ENCODE data around the gene LINC01488. TPM values are rescaled to one million over a fixed set of nuclear protein-coding genes. Genes with fewer than 3 reads are reported as not detected.

LINC01488 gene
- total RNA-seq, 1 experiment from 2014 or later = not detected

DNA sequence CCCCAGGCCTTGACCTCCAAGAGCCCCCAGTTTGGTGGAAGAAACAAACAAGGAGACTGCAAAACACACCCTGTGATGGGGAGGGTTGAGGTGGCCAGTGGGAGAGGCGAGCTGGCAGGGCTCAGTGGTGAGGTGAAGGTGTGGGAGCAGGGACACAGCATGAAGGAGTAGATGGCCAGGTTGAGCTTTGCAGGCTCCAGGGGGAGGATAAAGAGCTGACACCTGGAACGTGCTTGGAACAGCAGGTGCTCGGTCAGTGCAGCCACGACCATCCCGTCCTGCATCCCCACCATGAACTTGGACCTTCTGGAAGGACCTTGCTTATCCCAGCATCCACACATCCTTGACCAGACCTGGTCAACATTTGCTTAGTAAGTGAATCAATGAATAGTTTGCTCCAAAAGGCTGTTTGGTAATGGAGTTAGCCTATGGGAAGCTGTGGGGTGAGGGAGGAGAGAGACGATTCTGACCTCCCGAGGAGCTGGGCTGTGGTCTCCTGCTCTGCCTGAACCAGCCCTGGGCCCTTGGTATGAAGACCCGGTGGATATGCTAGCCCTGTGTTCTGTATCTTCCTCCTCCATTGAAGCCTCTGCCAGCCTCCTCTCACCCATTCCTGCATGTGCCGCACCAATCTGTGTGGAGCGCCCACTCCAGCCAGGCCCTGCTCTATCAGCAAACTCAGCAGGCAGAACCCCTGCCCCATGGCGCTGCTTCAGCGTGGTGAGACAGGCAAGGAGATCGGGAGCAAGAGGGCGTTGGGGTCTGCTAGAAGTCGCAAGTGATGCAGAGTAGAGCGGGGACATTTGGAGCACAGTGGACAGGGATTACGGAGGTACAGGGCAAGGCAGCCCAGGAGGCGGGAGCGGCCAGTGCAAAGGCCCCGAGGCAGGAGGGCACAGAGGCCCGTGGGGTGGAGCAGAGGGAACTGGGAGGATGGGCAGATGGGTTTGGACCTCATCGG is 9.9 kb downstream of the LINC01488 start:
- no peak overlapping the region for H2AFZ ChIP-seq (ENCODE audit: low read depth, low read length, poor library complexity, severe bottlenecking)
- no peaks in the 10 kb centered on the region for H3K27me3 ChIP-seq (ENCODE audit: insufficient read depth, low read length)
- CTCF ChIA-PET = no interaction called here
- BruUV-seq (replicated peaks) = no TSS peak
- H3K36me3 ChIP-seq (ENCODE audit: control insufficient read depth in 1 of 2, insufficient read depth in 2 of 2, low read length in 2 of 2) = no peaks in the 10 kb centered on the region
- POLR2A ChIA-PET = no interaction called here
- DNase-seq (ENCODE audit: low read depth, low spot score) = no peak
- intact Hi-C loops (cut with micrococcal nuclease) = no loop called here
- ATAC-seq = no peak
- RAD21 ChIA-PET (ENCODE audit: low non-redundant PET in 1 of 2, low total read pairs in 2 of 2, uncharacterized antibody in 2 of 2, unreplicated experiment in 2 of 2) = no interaction called here
- no peak overlapping the region for H3K4me3 ChIP-seq (replicated peaks in 1 of 2; ENCODE audit: low read depth in 1 of 2, low read length in 2 of 2)
- no peaks in the 10 kb centered on the region for H3K9me2 ChIP-seq (ENCODE audit: insufficient read depth)
- H3K27ac ChIP-seq (ENCODE audit: low read depth, low read length) = no peak overlapping the region
- no peaks in the 10 kb centered on the region for H4K20me1 ChIP-seq (ENCODE audit: insufficient read depth)
- H3K4me2 ChIP-seq (ENCODE audit: low read length) = no peak overlapping the region
- H3K9me3 ChIP-seq (ENCODE audit: control insufficient read depth in 1 of 2, insufficient read depth in 1 of 2, low read depth in 1 of 2, low read length in 2 of 2) = no peaks in the 10 kb centered on the region
- H3K79me2 ChIP-seq (ENCODE audit: insufficient read depth, low read length) = no peaks in the 10 kb centered on the region
- TF ChIP-seq POLR2A (IDR thresholded peaks at IDR 0.05; ENCODE audit: borderline replicate concordance, extremely low read depth, insufficient read depth, insufficient read length) = no peak
- TF ChIP-seq, protein P1, sequence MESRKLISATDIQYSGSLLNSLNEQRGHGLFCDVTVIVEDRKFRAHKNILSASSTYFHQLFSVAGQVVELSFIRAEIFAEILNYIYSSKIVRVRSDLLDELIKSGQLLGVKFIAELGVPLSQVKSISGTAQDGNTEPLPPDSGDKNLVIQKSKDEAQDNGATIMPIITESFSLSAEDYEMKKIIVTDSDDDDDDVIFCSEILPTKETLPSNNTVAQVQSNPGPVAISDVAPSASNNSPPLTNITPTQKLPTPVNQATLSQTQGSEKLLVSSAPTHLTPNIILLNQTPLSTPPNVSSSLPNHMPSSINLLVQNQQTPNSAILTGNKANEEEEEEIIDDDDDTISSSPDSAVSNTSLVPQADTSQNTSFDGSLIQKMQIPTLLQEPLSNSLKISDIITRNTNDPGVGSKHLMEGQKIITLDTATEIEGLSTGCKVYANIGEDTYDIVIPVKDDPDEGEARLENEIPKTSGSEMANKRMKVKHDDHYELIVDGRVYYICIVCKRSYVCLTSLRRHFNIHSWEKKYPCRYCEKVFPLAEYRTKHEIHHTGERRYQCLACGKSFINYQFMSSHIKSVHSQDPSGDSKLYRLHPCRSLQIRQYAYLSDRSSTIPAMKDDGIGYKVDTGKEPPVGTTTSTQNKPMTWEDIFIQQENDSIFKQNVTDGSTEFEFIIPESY (IDR thresholded peaks at IDR 0.05; ENCODE audit: extremely low read depth, insufficient replicate concordance, low read length) = no peak
- TF ChIP-seq, protein P2, sequence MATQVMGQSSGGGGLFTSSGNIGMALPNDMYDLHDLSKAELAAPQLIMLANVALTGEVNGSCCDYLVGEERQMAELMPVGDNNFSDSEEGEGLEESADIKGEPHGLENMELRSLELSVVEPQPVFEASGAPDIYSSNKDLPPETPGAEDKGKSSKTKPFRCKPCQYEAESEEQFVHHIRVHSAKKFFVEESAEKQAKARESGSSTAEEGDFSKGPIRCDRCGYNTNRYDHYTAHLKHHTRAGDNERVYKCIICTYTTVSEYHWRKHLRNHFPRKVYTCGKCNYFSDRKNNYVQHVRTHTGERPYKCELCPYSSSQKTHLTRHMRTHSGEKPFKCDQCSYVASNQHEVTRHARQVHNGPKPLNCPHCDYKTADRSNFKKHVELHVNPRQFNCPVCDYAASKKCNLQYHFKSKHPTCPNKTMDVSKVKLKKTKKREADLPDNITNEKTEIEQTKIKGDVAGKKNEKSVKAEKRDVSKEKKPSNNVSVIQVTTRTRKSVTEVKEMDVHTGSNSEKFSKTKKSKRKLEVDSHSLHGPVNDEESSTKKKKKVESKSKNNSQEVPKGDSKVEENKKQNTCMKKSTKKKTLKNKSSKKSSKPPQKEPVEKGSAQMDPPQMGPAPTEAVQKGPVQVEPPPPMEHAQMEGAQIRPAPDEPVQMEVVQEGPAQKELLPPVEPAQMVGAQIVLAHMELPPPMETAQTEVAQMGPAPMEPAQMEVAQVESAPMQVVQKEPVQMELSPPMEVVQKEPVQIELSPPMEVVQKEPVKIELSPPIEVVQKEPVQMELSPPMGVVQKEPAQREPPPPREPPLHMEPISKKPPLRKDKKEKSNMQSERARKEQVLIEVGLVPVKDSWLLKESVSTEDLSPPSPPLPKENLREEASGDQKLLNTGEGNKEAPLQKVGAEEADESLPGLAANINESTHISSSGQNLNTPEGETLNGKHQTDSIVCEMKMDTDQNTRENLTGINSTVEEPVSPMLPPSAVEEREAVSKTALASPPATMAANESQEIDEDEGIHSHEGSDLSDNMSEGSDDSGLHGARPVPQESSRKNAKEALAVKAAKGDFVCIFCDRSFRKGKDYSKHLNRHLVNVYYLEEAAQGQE (IDR thresholded peaks at IDR 0.05; ENCODE audit: low read depth) = no peak
- H3K4me1 ChIP-seq (ENCODE audit: control insufficient read depth in 1 of 2, insufficient read depth in 2 of 2, low read length in 2 of 2) = peaks cover 2 to 12% of the 10 kb centered on the region in 2 experiments
- H3K9ac ChIP-seq (ENCODE audit: low read length) = no peak overlapping the region
